Retinal pigment epithelial cell (primary cell): ENCODE measurements around the gene MED27.
A peak's percentile ranks its signal among the peaks of the same experiment; 100 is the strongest.

Source experiments
- DNase-seq: peaks from one replicate; pipeline ENCODE4 v3.0.0-alpha.2; 2010; ENCODE audit warnings: low read depth
- H3K4me3 ChIP-seq: 2 replicates; pipeline ENCODE4 v1.5.1; 2011; ENCODE audit warnings: mild to moderate bottlenecking, low read length, control low read depth, moderate library complexity
- CTCF ChIP-seq: conservative IDR thresholded peaks from 2 replicates; pipeline ENCODE4 v1.5.1; 2011; ENCODE audit warnings: low read depth, low read length, control low read depth, inconsistent platforms

MED27 gene

GRCh38 chr9:131812116-131812790 lies 267.4 kb downstream of the MED27 start:
- no peak overlapping the region for H3K4me3 ChIP-seq
- DNase-seq: no peak
- TF ChIP-seq CTCF: no peak

DNA sequence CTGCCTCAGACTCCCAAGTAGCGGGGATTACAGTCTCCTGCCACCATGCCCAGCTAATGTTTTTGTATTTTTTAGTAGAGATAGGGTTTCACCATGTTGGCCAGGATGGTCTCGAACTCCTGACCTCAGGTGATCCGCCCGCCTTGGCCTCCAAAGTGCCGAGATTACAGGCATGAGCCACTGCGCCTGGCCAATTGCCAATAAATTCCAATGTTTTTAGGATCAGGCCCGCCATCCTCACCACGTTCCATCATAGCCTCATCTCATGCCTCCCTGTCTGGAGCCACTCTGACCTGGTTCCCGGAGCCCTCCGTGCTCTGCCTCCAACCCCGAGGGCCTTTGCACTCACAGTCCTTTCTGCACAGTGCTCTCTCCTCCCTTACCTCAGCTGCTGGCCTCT lies 268.3 kb downstream of the MED27 start:
- no peak overlapping the region for H3K4me3 ChIP-seq
- DNase-seq: no peak
- TF ChIP-seq CTCF: no peak

GRCh38 chr9:131810351-131811170 lies 269.1 kb downstream of the MED27 start:
- peak; percentile 11 for TF ChIP-seq CTCF
- H3K4me3 ChIP-seq: no peak overlapping the region
- no peak for DNase-seq
